H1 (cell line): ENCODE results near the gene MAPK8IP1. TPM values are rescaled to one million over a fixed set of nuclear protein-coding genes. Genes with fewer than 3 reads are reported as not detected.

ENCODE experiments used
- CTCF ChIA-PET: fragments of 300-600 bp; sonication (Branson Sonifier 250); formaldehyde crosslinking; loops from one replicate; lab custom pipeline; 2021; ENCODE audit not compliant: partially characterized antibody; lab: Charles Lee
- POLR2A ChIA-PET: fragments of 300-600 bp; sonication (Branson Sonifier 250); formaldehyde crosslinking; loops from one replicate; lab custom pipeline; 2021; ENCODE audit warnings: inconsistent platforms; ENCODE audit not compliant: partially characterized antibody; lab: Charles Lee
- DNase-seq, 2 experiments: peaks; one replicate each; pipeline versions ENCODE4 v3.0.0 to v3.0.0-alpha.2; 2010 to 2022; ENCODE audit warnings: low spot score in 2 of 2, low read depth in 1 of 2, mixed read lengths in 1 of 2
- FAIRE-seq: peaks from 2 replicates; lab custom pipeline; 2011; peaks lifted over from hg19 to GRCh38; lab: Jason Lieb, UNC
- H2AFZ ChIP-seq: 2 replicates; pipeline ENCODE4 v1.8.1; 2012; ENCODE audit warnings: low read length, inconsistent platforms
- H2AK5ac ChIP-seq: 2 replicates; pipeline ENCODE4 v1.6.1; 2013; ENCODE audit warnings: low read depth, low read length
- H2BK120ac ChIP-seq: replicated peaks from 2 replicates; pipeline ENCODE3; 2013; ENCODE audit warnings: low read depth, low read length, inconsistent platforms
- H2BK12ac ChIP-seq: 2 replicates; pipeline ENCODE4 v1.6.1; 2013; ENCODE audit warnings: low read depth, low read length
- H2BK15ac ChIP-seq: 2 replicates; pipeline ENCODE4 v1.6.1; 2013; ENCODE audit warnings: low read length
- H2BK20ac ChIP-seq: 2 replicates; pipeline ENCODE4 v1.6.1; 2013; ENCODE audit warnings: low read length
- H2BK5ac ChIP-seq: 2 replicates; pipeline ENCODE4 v1.6.1; 2013; ENCODE audit warnings: low read depth, low read length
- H3K14ac ChIP-seq: 2 replicates; pipeline ENCODE4 v1.6.1; 2013; ENCODE audit warnings: inconsistent platforms; ENCODE audit not compliant: insufficient read length
- H3K18ac ChIP-seq: 2 replicates; pipeline ENCODE4 v1.6.1; 2013; ENCODE audit warnings: low read length; ENCODE audit errors: extremely low read depth
- H3K23ac ChIP-seq: 2 replicates; pipeline ENCODE4 v1.6.1; 2013; ENCODE audit warnings: inconsistent platforms; ENCODE audit not compliant: insufficient read length
- H3K23me2 ChIP-seq: 2 replicates; pipeline ENCODE4 v1.6.1; 2013; ENCODE audit warnings: low read depth, low read length
- H3K27ac ChIP-seq: 2 replicates; pipeline ENCODE4 v1.6.1; 2011; ENCODE audit warnings: low read depth, low read length, inconsistent platforms
- H3K27me3 ChIP-seq, 4 experiments: replicated peaks in 1 of 4; 1 replicate in 1 of 4; 2 replicates in 3 of 4; pipeline versions ENCODE4 v1.6.1 to v1.8.1; 2011 to 2013; ENCODE audit warnings: low read length in 3 of 4, mild to moderate bottlenecking in 3 of 4, inconsistent platforms in 2 of 4, mixed read lengths in 2 of 4, moderate library complexity in 1 of 4; ENCODE audit not compliant: control insufficient read depth in 3 of 4, insufficient read depth in 3 of 4; ENCODE audit errors: extremely low read depth in 1 of 4
- H3K36me3 ChIP-seq, 4 experiments: 2 replicates each; pipeline versions ENCODE4 v1.6.1 to v1.8.1; 2011 to 2013; ENCODE audit warnings: mild to moderate bottlenecking in 4 of 4, low read length in 3 of 4, moderate library complexity in 2 of 4, control low read depth in 1 of 4, inconsistent platforms in 1 of 4; ENCODE audit not compliant: insufficient read depth in 4 of 4, control insufficient read depth in 2 of 4
- H3K4ac ChIP-seq: replicated peaks from 2 replicates; pipeline ENCODE3; 2013; ENCODE audit warnings: low read length, low read depth, mixed read lengths, inconsistent platforms; ENCODE audit not compliant: insufficient read length
- H3K4me1 ChIP-seq, 4 experiments: replicated peaks in 1 of 4; 1 replicate in 1 of 4; 2 replicates in 3 of 4; pipeline versions ENCODE4 v1.6.1 to v1.8.1; 2011 to 2013; ENCODE audit warnings: low read length in 3 of 4, inconsistent platforms in 2 of 4, mixed read lengths in 1 of 4; ENCODE audit not compliant: insufficient read depth in 4 of 4, control insufficient read depth in 3 of 4
- H3K4me2 ChIP-seq, 2 experiments: 2 replicates each; pipeline versions ENCODE4 v1.6.1 to v1.8.1; 2011 to 2013; ENCODE audit warnings: low read depth in 2 of 2, low read length in 2 of 2, control low read depth in 1 of 2, inconsistent platforms in 1 of 2, mild to moderate bottlenecking in 1 of 2; ENCODE audit not compliant: insufficient read depth in 1 of 2
- H3K4me3 ChIP-seq, 4 experiments: fragments of 200-600, 300-600 bp in 1 of 4; sonication (generic), shearing (Covaris generic), sonication (Bioruptor Twin) in 1 of 4; 2 replicates each; pipeline versions ENCODE4 v1.5.1 to v1.8.1; 2011 to 2016; ENCODE audit warnings: low read length in 4 of 4, low read depth in 3 of 4, control low read depth in 2 of 4, inconsistent platforms in 2 of 4, mild to moderate bottlenecking in 2 of 4, mixed read lengths in 1 of 4, moderate library complexity in 1 of 4; ENCODE audit not compliant: insufficient read depth in 2 of 4; ENCODE audit errors: extremely low read depth in 1 of 4
- H3K56ac ChIP-seq: replicated peaks from 2 replicates; pipeline ENCODE3; 2013; ENCODE audit warnings: low read depth, mild to moderate bottlenecking, mixed read lengths, low read length, inconsistent platforms; ENCODE audit not compliant: insufficient read length
- H3K79me1 ChIP-seq: 2 replicates; pipeline ENCODE4 v1.6.1; 2013; ENCODE audit warnings: low read depth, low read length, control low read depth
- H3K79me2 ChIP-seq, 2 experiments: 2 replicates each; pipeline versions ENCODE4 v1.6.1 to v1.8.1; 2012 to 2013; ENCODE audit warnings: low read length in 2 of 2, mild to moderate bottlenecking in 2 of 2, inconsistent platforms in 1 of 2; ENCODE audit not compliant: insufficient read depth in 2 of 2, control insufficient read depth in 1 of 2
- H3K9ac ChIP-seq, 4 experiments: replicated peaks in 1 of 4; 1 replicate in 1 of 4; 2 replicates in 3 of 4; pipeline versions ENCODE4 v1.6.1 to v1.8.1; 2011 to 2013; ENCODE audit warnings: low read depth in 3 of 4, low read length in 3 of 4, control low read depth in 2 of 4, mild to moderate bottlenecking in 2 of 4, moderate library complexity in 2 of 4, inconsistent platforms in 1 of 4; ENCODE audit errors: extremely low read depth in 1 of 4
- H3K9me3 ChIP-seq, 2 experiments: 2 replicates each; pipeline versions ENCODE4 v1.6.1 to v1.8.1; 2012 to 2013; ENCODE audit warnings: mild to moderate bottlenecking in 2 of 2, moderate library complexity in 2 of 2, control low read depth in 1 of 2, inconsistent platforms in 1 of 2, low read depth in 1 of 2, low read length in 1 of 2, mixed read lengths in 1 of 2; ENCODE audit not compliant: insufficient read depth in 2 of 2
- H4K20me1 ChIP-seq, 2 experiments: replicated peaks in 1 of 2; 2 replicates each; pipeline versions ENCODE3 to v1.8.1; 2011 to 2013; ENCODE audit warnings: inconsistent platforms in 2 of 2, low read length in 2 of 2, mild to moderate bottlenecking in 1 of 2; ENCODE audit not compliant: insufficient read depth in 2 of 2, control insufficient read depth in 1 of 2
- H4K5ac ChIP-seq: 2 replicates; pipeline ENCODE4 v1.6.1; 2013; ENCODE audit warnings: low read length, low read depth, mixed read lengths, inconsistent platforms; ENCODE audit not compliant: insufficient read length
- H4K8ac ChIP-seq: 2 replicates; pipeline ENCODE4 v1.8.0; 2013; ENCODE audit warnings: mild to moderate bottlenecking, moderate library complexity, low read length, inconsistent platforms; ENCODE audit not compliant: insufficient read depth; ENCODE audit errors: extremely low read depth
- H4K91ac ChIP-seq: replicated peaks from 2 replicates; pipeline ENCODE3; 2013; ENCODE audit warnings: low read length, mixed read lengths, inconsistent platforms; ENCODE audit not compliant: insufficient read length
- ATF3 ChIP-seq: IDR thresholded peaks from 2 replicates; pipeline ENCODE4 v1.6.1; 2011; ENCODE audit warnings: low read depth, mild to moderate bottlenecking, low read length; ENCODE audit not compliant: insufficient read depth
- CBX8 ChIP-seq: fragments of 300-800, 300-1000 bp; sonication (generic); IDR thresholded peaks from 2 replicates; pipeline ENCODE4 v1.7.1; 2016; ENCODE audit warnings: low read depth, low read length, borderline replicate concordance
- HDAC2 ChIP-seq, 2 experiments: fragments of 300-600 bp in 1 of 2; sonication (generic) in 1 of 2; IDR thresholded peaks; 2 replicates each; pipeline ENCODE4 v1.6.1; 2011 to 2012; ENCODE audit warnings: low read depth in 2 of 2, low read length in 2 of 2, mild to moderate bottlenecking in 2 of 2, moderate library complexity in 2 of 2, borderline replicate concordance in 1 of 2, inconsistent platforms in 1 of 2
- JUN ChIP-seq: IDR thresholded peaks from 2 replicates; pipeline ENCODE4 v1.6.1; 2011; ENCODE audit warnings: low read depth, mild to moderate bottlenecking, improper control_type of control experiment, low read length
- POLR2AphosphoS5 ChIP-seq: IDR thresholded peaks from 2 replicates; pipeline ENCODE4 v1.6.1; 2011; ENCODE audit warnings: low read depth, low read length
- RBBP5 ChIP-seq: IDR thresholded peaks from 2 replicates; pipeline ENCODE4 v1.7.1; 2012; ENCODE audit warnings: low read depth, mild to moderate bottlenecking, inconsistent platforms, low read length, moderate library complexity, borderline replicate concordance
- RFX5 ChIP-seq: IDR thresholded peaks from 2 replicates; pipeline ENCODE4 v1.6.1; 2011; ENCODE audit warnings: low read depth, low read length, improper control_type of control experiment, borderline replicate concordance
- RXRA ChIP-seq: IDR thresholded peaks from 2 replicates; pipeline ENCODE4 v1.6.1; 2011; ENCODE audit warnings: low read depth, mild to moderate bottlenecking, low read length, moderate library complexity; ENCODE audit not compliant: insufficient read depth
- SAP30 ChIP-seq: fragments of 300-600 bp; sonication (generic); IDR thresholded peaks from 2 replicates; pipeline ENCODE4 v1.7.1; 2012; ENCODE audit warnings: low read length, moderate library complexity, mild to moderate bottlenecking, inconsistent platforms; ENCODE audit not compliant: insufficient read depth, insufficient replicate concordance
- SIN3A ChIP-seq, 2 experiments: IDR thresholded peaks in 1 of 2; conservative IDR thresholded peaks in 1 of 2; 2 replicates each; pipeline ENCODE4 v1.6.1; 2011 to 2012; ENCODE audit warnings: low read length in 2 of 2, improper control_type of control experiment in 1 of 2, low read depth in 1 of 2, mild to moderate bottlenecking in 1 of 2
- SIRT6 ChIP-seq: IDR thresholded peaks from one replicate; pipeline ENCODE4 v1.7.1; 2012; ENCODE audit warnings: low read length, inconsistent platforms
- SRF ChIP-seq: IDR thresholded peaks from 2 replicates; pipeline ENCODE4 v1.6.1; 2011; ENCODE audit warnings: mild to moderate bottlenecking, low read depth, low read length, moderate library complexity
- WGBS, 2 experiments: shearing (Covaris generic) in 1 of 2; methylation state at CpG; one replicate each; pipeline versions ENCODE4 v1.1.6 to v1.1.7; 2013 to 2015; ENCODE audit warnings: low lambda C conversion rate in 2 of 2, mixed read lengths in 2 of 2, inconsistent platforms in 1 of 2, low coverage in 1 of 2, missing lambda C conversion rate in 1 of 2; ENCODE audit not compliant: insufficient replicate concordance in 2 of 2, insufficient coverage in 1 of 2, insufficient read length in 1 of 2; ENCODE audit errors: extremely low coverage in 1 of 2, missing lambda C conversion rate in 1 of 2; 5-methylcytosine and 5-hydroxymethylcytosine counted together
- polyA plus RNA-seq, 7 experiments: library from polyadenylated mRNA; depleted of rRNA in 3 of 7; stranded (reverse) in 5 of 7; unstranded in 2 of 7; fragments of >200 nt in 5 of 7; fragments of 200-250 nt in 2 of 7; gene quantifications; 1 replicate in 5 of 7; 2 replicates in 1 of 7; 4 replicates in 1 of 7; pipeline versions ENCODE4 v1.2.1 to v1.2.3, GENCODE V29; 2011 to 2013; ENCODE audit warnings: missing spikeins in 2 of 7, mixed read lengths in 2 of 7
- total RNA-seq: library from RNA; stranded (reverse); fragmentation: NEBNext Ultra II Directional; extraction: Animal tissue kit (Norgen Biotek cat#: 25700); gene quantifications from 2 replicates; pipeline ENCODE4 v1.2.1, GENCODE V29; 2021

MAPK8IP1 gene
- total and polyA plus RNA-seq, 2 of the 8 experiments (the other 6 are each of a cell fraction or from before 2014, with no cell fraction given), result 32.4 to 40.1 TPM

GRCh38 chr11:45889966-45890365 is 4.5 kb downstream of the MAPK8IP1 start:
- no peak overlapping the region for H3K14ac ChIP-seq
- no peak overlapping the region for H3K4ac ChIP-seq
- CTCF ChIA-PET, result interaction anchor here (0.9 to 5.7 kb wide), 6 partner anchors 13 to 424 kb away, joined by 3 to 32 read pairs (median 3); no protein-coding TSS in a partner anchor
- no peak overlapping the region for H2AK5ac ChIP-seq
- TF ChIP-seq RFX5, result no peak
- no peak for TF ChIP-seq CBX8
- TF ChIP-seq ATF3, result no peak
- TF ChIP-seq SIN3A (conservative IDR thresholded peaks at IDR 0.05 in 1 of 2, IDR thresholded peaks at IDR 0.05 in 1 of 2; ENCODE audit: low read depth in 1 of 2, low read length in 2 of 2), result no peak
- no peak for TF ChIP-seq SIRT6
- no peak for TF ChIP-seq RXRA
- no peak for TF ChIP-seq JUN
- no peak for TF ChIP-seq HDAC2 (IDR thresholded peaks at IDR 0.05; ENCODE audit: borderline replicate concordance in 1 of 2, low read depth in 2 of 2, low read length in 2 of 2)
- TF ChIP-seq POLR2AphosphoS5, result no peak
- TF ChIP-seq SAP30, result no peak
- no peak for TF ChIP-seq RBBP5
- TF ChIP-seq SRF, result no peak
- no peaks in the 10 kb centered on the region; a peak in 1 of 4 replicates for H3K79me2 ChIP-seq
- FAIRE-seq (no peak), DNase-seq (no peak)
- no peak overlapping the region for H2BK20ac ChIP-seq
- no peak overlapping the region for H4K91ac ChIP-seq
- H2BK5ac ChIP-seq, result no peak overlapping the region
- no peak overlapping the region for H3K4me3 ChIP-seq
- no peaks in the 10 kb centered on the region; the same call in 1 of the 2 replicates for H3K79me1 ChIP-seq
- H2BK120ac ChIP-seq, result no peak overlapping the region
- no peak overlapping the region for H2BK12ac ChIP-seq
- H3K36me3 ChIP-seq, result no peaks in the 10 kb centered on the region
- H3K27me3 ChIP-seq, result no peaks in the 10 kb centered on the region
- H3K9me3 ChIP-seq, result no peaks in the 10 kb centered on the region
- H3K23me2 ChIP-seq, result peaks cover 8% of the 10 kb centered on the region; the same call in 1 of the 2 replicates
- 94% methylated on average over 8 of the region's 9 CpGs; no CpG with 5 or more reads in 1 of the 2 experiments for WGBS, 2 experiments
- H4K8ac ChIP-seq, result no peak overlapping the region
- peaks cover 0 to 14% (median 8%) of the 10 kb centered on the region in 4 experiments; a peak in 6 of 7 replicates for H3K4me1 ChIP-seq
- H3K56ac ChIP-seq, result no peak overlapping the region
- no peak overlapping the region for H3K4me2 ChIP-seq
- H3K23ac ChIP-seq, result no peak overlapping the region
- H4K20me1 ChIP-seq, result peaks cover 0 to 10% of the 10 kb centered on the region in 2 experiments
- H2AFZ ChIP-seq, result no peak overlapping the region
- POLR2A ChIA-PET, result interaction anchor here (0.8 kb wide), 3 partner anchors 32 to 348 kb away, joined by 3 to 5 read pairs (median 3); partner anchors contain the start of gene LARGE2
- no peak overlapping the region for H3K9ac ChIP-seq
- no peak overlapping the region for H3K27ac ChIP-seq
- no peak overlapping the region for H4K5ac ChIP-seq
- no peak overlapping the region for H3K18ac ChIP-seq
- H2BK15ac ChIP-seq, result no peak overlapping the region
